ENCODE measurements around the gene IER5L. TPM values are rescaled to one million over a fixed set of nuclear protein-coding genes. Genes with fewer than 3 reads are reported as not detected.

The IER5L gene
- total and polyA plus RNA-seq, 9 of the 15 experiments (the other 6 are each of a cell fraction or from before 2014, with no cell fraction given): 0.14 to 11.9 (median 0.52) TPM

DNA sequence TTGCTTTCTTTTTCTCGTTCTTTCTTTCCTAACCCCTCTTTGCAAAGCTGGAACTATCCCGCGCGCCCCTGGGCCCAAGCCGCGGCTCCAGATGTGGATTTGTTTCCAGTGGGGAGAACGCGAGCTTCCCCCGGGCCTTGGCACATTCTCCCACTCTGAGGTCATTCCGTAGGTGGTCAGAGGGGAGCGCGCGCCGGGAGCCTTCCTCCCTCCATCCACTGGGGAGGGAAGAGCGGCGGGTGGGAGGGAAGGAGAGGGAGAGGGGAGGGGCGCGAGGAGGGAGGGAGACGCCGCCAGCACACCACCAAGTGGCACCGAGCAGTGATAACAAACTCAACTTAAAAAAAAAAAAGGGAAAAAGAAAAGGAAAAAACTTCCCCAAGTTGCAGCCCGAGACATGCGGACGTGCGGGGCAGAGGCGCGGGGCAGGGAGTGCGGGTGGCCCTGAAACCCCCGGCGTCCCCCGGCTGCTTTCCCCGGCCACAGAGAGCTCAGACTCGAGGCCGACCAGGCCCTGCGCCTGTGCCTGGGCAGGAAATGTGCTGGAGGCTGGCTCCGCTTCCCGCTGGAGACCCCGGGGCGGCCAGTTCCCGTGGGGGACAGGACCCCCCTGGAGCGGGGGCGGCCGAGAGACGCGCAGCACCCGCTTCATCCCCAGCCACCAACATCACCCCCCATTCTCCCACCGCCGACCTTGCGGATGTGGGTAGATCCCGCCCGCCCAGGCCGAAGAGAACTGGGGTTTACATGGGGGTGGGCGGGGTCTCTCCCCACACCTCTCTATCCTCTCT lies 3.1 kb downstream of the IER5L start (continued):
- TF ChIP-seq TAF1 (IDR thresholded peaks at IDR 0.05; ENCODE audit: control insufficient read depth, extremely low read depth, insufficient read depth, low read length, severe bottlenecking) (no peak), TEAD4 (IDR thresholded peaks at IDR 0.05; ENCODE audit: low read length) (no peak), TEAD4 (CRISPR knock-in tag; IDR thresholded peaks at IDR 0.05; ENCODE audit: borderline replicate concordance) (no peak), MTA2 (IDR thresholded peaks at IDR 0.05; ENCODE audit: low read depth) (no peak), U2AF1 (optimal IDR thresholded peaks at IDR 0.05; ENCODE audit: low read depth, low read length) (no peak), ZNF12 (CRISPR knock-in tag; IDR thresholded peaks at IDR 0.05) (no peak), SMARCB1 (IDR thresholded peaks at IDR 0.05; ENCODE audit: insufficient read length, low read depth) (no peak), KDM5B (IDR thresholded peaks at IDR 0.05; ENCODE audit: insufficient replicate concordance, low read depth, low read length) (no peak), ZNF316 (IDR thresholded peaks at IDR 0.05) (no peak), TCF7L2 (IDR thresholded peaks at IDR 0.05; ENCODE audit: low read depth, low read length) (no peak), ZNF445 (CRISPR knock-in tag; IDR thresholded peaks at IDR 0.05; ENCODE audit: low read depth) (no peak), MAZ (CRISPR knock-in tag; conservative IDR thresholded peaks at IDR 0.05 in 1 of 2, IDR thresholded peaks at IDR 0.05 in 1 of 2) (peak; percentile 58 to 66; a peak in 3 of 4 replicates), ZNF778 (CRISPR knock-in tag; IDR thresholded peaks at IDR 0.05) (no peak), CBFA2T3 (IDR thresholded peaks at IDR 0.05) (no peak), RBM14 (IDR thresholded peaks at IDR 0.05; ENCODE audit: borderline replicate concordance, insufficient read depth, low read depth, low read length) (no peak), ZNF76 (CRISPR knock-in tag; IDR thresholded peaks at IDR 0.05; ENCODE audit: borderline replicate concordance) (no peak), MEIS2 (IDR thresholded peaks at IDR 0.05; ENCODE audit: partially characterized antibody) (no peak), ZSCAN29 (IDR thresholded peaks at IDR 0.05) (no peak), TOE1 (IDR thresholded peaks at IDR 0.05; ENCODE audit: borderline replicate concordance) (no peak), TOE1 (CRISPR knock-in tag; IDR thresholded peaks at IDR 0.05; ENCODE audit: borderline replicate concordance, low read depth) (no peak), TEAD1 (CRISPR knock-in tag; IDR thresholded peaks at IDR 0.05) (no peak)
- TF ChIP-seq, protein P1, sequence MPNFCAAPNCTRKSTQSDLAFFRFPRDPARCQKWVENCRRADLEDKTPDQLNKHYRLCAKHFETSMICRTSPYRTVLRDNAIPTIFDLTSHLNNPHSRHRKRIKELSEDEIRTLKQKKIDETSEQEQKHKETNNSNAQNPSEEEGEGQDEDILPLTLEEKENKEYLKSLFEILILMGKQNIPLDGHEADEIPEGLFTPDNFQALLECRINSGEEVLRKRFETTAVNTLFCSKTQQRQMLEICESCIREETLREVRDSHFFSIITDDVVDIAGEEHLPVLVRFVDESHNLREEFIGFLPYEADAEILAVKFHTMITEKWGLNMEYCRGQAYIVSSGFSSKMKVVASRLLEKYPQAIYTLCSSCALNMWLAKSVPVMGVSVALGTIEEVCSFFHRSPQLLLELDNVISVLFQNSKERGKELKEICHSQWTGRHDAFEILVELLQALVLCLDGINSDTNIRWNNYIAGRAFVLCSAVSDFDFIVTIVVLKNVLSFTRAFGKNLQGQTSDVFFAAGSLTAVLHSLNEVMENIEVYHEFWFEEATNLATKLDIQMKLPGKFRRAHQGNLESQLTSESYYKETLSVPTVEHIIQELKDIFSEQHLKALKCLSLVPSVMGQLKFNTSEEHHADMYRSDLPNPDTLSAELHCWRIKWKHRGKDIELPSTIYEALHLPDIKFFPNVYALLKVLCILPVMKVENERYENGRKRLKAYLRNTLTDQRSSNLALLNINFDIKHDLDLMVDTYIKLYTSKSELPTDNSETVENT (CRISPR knock-in tag; IDR thresholded peaks at IDR 0.05): no peak
- TF ChIP-seq, protein P2, sequence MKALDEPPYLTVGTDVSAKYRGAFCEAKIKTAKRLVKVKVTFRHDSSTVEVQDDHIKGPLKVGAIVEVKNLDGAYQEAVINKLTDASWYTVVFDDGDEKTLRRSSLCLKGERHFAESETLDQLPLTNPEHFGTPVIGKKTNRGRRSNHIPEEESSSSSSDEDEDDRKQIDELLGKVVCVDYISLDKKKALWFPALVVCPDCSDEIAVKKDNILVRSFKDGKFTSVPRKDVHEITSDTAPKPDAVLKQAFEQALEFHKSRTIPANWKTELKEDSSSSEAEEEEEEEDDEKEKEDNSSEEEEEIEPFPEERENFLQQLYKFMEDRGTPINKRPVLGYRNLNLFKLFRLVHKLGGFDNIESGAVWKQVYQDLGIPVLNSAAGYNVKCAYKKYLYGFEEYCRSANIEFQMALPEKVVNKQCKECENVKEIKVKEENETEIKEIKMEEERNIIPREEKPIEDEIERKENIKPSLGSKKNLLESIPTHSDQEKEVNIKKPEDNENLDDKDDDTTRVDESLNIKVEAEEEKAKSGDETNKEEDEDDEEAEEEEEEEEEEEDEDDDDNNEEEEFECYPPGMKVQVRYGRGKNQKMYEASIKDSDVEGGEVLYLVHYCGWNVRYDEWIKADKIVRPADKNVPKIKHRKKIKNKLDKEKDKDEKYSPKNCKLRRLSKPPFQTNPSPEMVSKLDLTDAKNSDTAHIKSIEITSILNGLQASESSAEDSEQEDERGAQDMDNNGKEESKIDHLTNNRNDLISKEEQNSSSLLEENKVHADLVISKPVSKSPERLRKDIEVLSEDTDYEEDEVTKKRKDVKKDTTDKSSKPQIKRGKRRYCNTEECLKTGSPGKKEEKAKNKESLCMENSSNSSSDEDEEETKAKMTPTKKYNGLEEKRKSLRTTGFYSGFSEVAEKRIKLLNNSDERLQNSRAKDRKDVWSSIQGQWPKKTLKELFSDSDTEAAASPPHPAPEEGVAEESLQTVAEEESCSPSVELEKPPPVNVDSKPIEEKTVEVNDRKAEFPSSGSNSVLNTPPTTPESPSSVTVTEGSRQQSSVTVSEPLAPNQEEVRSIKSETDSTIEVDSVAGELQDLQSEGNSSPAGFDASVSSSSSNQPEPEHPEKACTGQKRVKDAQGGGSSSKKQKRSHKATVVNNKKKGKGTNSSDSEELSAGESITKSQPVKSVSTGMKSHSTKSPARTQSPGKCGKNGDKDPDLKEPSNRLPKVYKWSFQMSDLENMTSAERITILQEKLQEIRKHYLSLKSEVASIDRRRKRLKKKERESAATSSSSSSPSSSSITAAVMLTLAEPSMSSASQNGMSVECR (CRISPR knock-in tag; IDR thresholded peaks at IDR 0.05): no peak; the same call in 1 of the 2 replicates

Measured in K562 (cell line).